HCT116 (cell line): ENCODE data around the gene PDE6A. TPM values are rescaled to one million over a fixed set of nuclear protein-coding genes. Genes with fewer than 3 reads are reported as not detected.

Experiments used
- ATAC-seq: fragments of 200-7000 bp; cut with Tn5 transposase; 2 replicates; pipeline ENCODE4 v1.9.1; 2020; ENCODE audit warnings: mild to moderate bottlenecking, moderate library complexity
- BruUV-seq: library from RNA; stranded (reverse); fragments of 400-500 nt; replicated peaks from 2 replicates; lab custom pipeline; 2021; lab: Mats Ljungman, UMichigan
- CTCF ChIA-PET: fragments of 300-600 bp; sonication (Branson Sonifier 250); formaldehyde crosslinking; loops from one replicate; lab custom pipeline; 2021; ENCODE audit warnings: antibody characterized with exemption; lab: Charles Lee
- POLR2A ChIA-PET: fragments of 300-600, 350-600 bp; sonication (Branson Sonifier 250); formaldehyde crosslinking; loops from one replicate; lab custom pipeline; 2021; ENCODE audit warnings: antibody characterized with exemption; lab: Charles Lee
- RAD21 ChIA-PET, 2 experiments: fragments of 300-600 bp; sonication (Branson Sonifier 250); formaldehyde crosslinking; loops; one replicate each; lab custom pipeline; 2023; ENCODE audit warnings: low total read pairs in 2 of 2; ENCODE audit not compliant: uncharacterized antibody in 2 of 2, unreplicated experiment in 2 of 2, low non-redundant PET in 1 of 2; lab: Charles Lee
- DNase-seq: peaks from one replicate; pipeline ENCODE4 v3.0.0-alpha.2; 2010; ENCODE audit warnings: low read depth, low spot score
- H2AFZ ChIP-seq: fragments of 200-600 bp; shearing (Covaris generic), sonication (generic); 2 replicates; pipeline ENCODE4 v1.6.1; 2017; ENCODE audit warnings: low read depth, mixed run types, mixed read lengths, antibody characterized with exemption, low read length; ENCODE audit not compliant: poor library complexity, severe bottlenecking
- H3K27ac ChIP-seq: 2 replicates; pipeline ENCODE4 v1.5.1; 2012; ENCODE audit warnings: low read depth, low read length
- H3K27me3 ChIP-seq: fragments of 200-600 bp; sonication (generic); 2 replicates; pipeline ENCODE4 v1.6.1; 2016; ENCODE audit warnings: mixed run types, low read length, mixed read lengths; ENCODE audit not compliant: insufficient read depth
- H3K36me3 ChIP-seq, 2 experiments: fragments of 200-500 bp in 1 of 2; fragments of 200-600 bp in 1 of 2; sonication (Bioruptor generic) in 1 of 2; sonication (generic) in 1 of 2; 2 replicates each; pipeline versions ENCODE4 v1.5.1 to v1.6.1; 2014 to 2016; ENCODE audit warnings: low read length in 2 of 2, inconsistent platforms in 1 of 2, mixed read lengths in 1 of 2, mixed run types in 1 of 2; ENCODE audit not compliant: insufficient read depth in 2 of 2, control insufficient read depth in 1 of 2
- H3K4me1 ChIP-seq, 2 experiments: fragments of 200-600 bp in 1 of 2; sonication (generic) in 1 of 2; 2 replicates each; pipeline versions ENCODE4 v1.5.1 to v1.6.1; 2012 to 2017; ENCODE audit warnings: low read length in 2 of 2, inconsistent platforms in 1 of 2, mild to moderate bottlenecking in 1 of 2, mixed read lengths in 1 of 2, mixed run types in 1 of 2, moderate library complexity in 1 of 2; ENCODE audit not compliant: insufficient read depth in 2 of 2, control insufficient read depth in 1 of 2
- H3K4me2 ChIP-seq: fragments of 200-600 bp; sonication (generic); 2 replicates; pipeline ENCODE4 v1.6.1; 2017; ENCODE audit warnings: mixed run types, low read length, mixed read lengths
- H3K4me3 ChIP-seq, 2 experiments: fragments of 200-600 bp in 1 of 2; sonication (generic) in 1 of 2; replicated peaks in 1 of 2; 2 replicates each; pipeline ENCODE4 v1.5.1; 2011 to 2016; ENCODE audit warnings: low read length in 2 of 2, control low read depth in 1 of 2, low read depth in 1 of 2, mild to moderate bottlenecking in 1 of 2, mixed read lengths in 1 of 2, mixed run types in 1 of 2
- H3K79me2 ChIP-seq: fragments of 200-600 bp; sonication (generic); 2 replicates; pipeline ENCODE4 v1.6.1; 2017; ENCODE audit warnings: mild to moderate bottlenecking, mixed run types, low read length, moderate library complexity, mixed read lengths; ENCODE audit not compliant: insufficient read depth
- H3K9ac ChIP-seq: fragments of 200-600 bp; sonication (generic); 2 replicates; pipeline ENCODE4 v1.6.1; 2016; ENCODE audit warnings: low read length, mixed read lengths
- H3K9me2 ChIP-seq: fragments of 200-600 bp; sonication (generic), shearing (Covaris generic); 2 replicates; pipeline ENCODE4 v1.6.1; 2017; ENCODE audit warnings: mixed run types, mild to moderate bottlenecking, moderate library complexity; ENCODE audit not compliant: insufficient read depth
- H3K9me3 ChIP-seq, 2 experiments: fragments of 200-500 bp in 1 of 2; fragments of 200-600 bp in 1 of 2; sonication (Bioruptor generic) in 1 of 2; sonication (generic) in 1 of 2; 2 replicates each; pipeline ENCODE4 v1.6.1; 2014 to 2017; ENCODE audit warnings: low read length in 2 of 2, mixed read lengths in 2 of 2, inconsistent platforms in 1 of 2, low read depth in 1 of 2, mild to moderate bottlenecking in 1 of 2, mixed run types in 1 of 2, moderate library complexity in 1 of 2; ENCODE audit not compliant: control insufficient read depth in 1 of 2, insufficient read depth in 1 of 2
- H4K20me1 ChIP-seq: fragments of 200-600 bp; sonication (generic), shearing (Covaris generic); 2 replicates; pipeline ENCODE4 v1.6.1; 2017; ENCODE audit warnings: mixed run types, mild to moderate bottlenecking, moderate library complexity; ENCODE audit not compliant: insufficient read depth
- CBX3 ChIP-seq: IDR thresholded peaks from 2 replicates; pipeline ENCODE4 v1.6.1; 2012; ENCODE audit warnings: low read depth
- CEBPB ChIP-seq: IDR thresholded peaks from 2 replicates; pipeline ENCODE4 v1.6.1; 2012; ENCODE audit warnings: low read depth
- EGR1 ChIP-seq: IDR thresholded peaks from 2 replicates; pipeline ENCODE4 v1.6.1; 2012; ENCODE audit warnings: low read depth
- EZH2 ChIP-seq: fragments of 200-600 bp; sonication (generic); IDR thresholded peaks from 2 replicates; pipeline ENCODE4 v1.6.1; 2017; ENCODE audit warnings: antibody characterized with exemption, mixed run types
- EZH2phosphoT487 ChIP-seq: fragments of 200-600 bp; IDR thresholded peaks from 2 replicates; pipeline ENCODE4 v1.6.1; 2018; ENCODE audit warnings: antibody characterized with exemption, borderline replicate concordance
- JUND ChIP-seq: IDR thresholded peaks from 2 replicates; pipeline ENCODE4 v1.6.1; 2012
- POLR2A ChIP-seq: IDR thresholded peaks from 2 replicates; pipeline ENCODE4 v1.7.0; 2011; ENCODE audit warnings: borderline replicate concordance; ENCODE audit not compliant: insufficient read depth, insufficient read length; ENCODE audit errors: extremely low read depth
- POLR2AphosphoS5 ChIP-seq: IDR thresholded peaks from 2 replicates; pipeline ENCODE4 v1.6.1; 2011; ENCODE audit warnings: mild to moderate bottlenecking, low read depth, low read length, moderate library complexity
- RAD21 ChIP-seq: IDR thresholded peaks from 2 replicates; pipeline ENCODE4 v1.6.1; 2012; ENCODE audit warnings: low read depth, mild to moderate bottlenecking
- SIN3A ChIP-seq: IDR thresholded peaks from 2 replicates; pipeline ENCODE4 v1.6.1; 2012; ENCODE audit warnings: low read depth
- SP1 ChIP-seq: IDR thresholded peaks from 2 replicates; pipeline ENCODE4 v1.6.1; 2012; ENCODE audit warnings: low read depth
- SRF ChIP-seq: IDR thresholded peaks from 2 replicates; pipeline ENCODE4 v1.6.1; 2012; ENCODE audit warnings: low read depth
- YY1 ChIP-seq: IDR thresholded peaks from 2 replicates; pipeline ENCODE4 v1.6.1; 2011; ENCODE audit warnings: low read length, low read depth, moderate library complexity, mild to moderate bottlenecking; ENCODE audit not compliant: insufficient replicate concordance; ENCODE audit errors: extremely low read depth
- ZFX ChIP-seq: fragments of 450-650 bp; IDR thresholded peaks from 2 replicates; pipeline ENCODE4 v1.6.1; 2017
- ZNF274 ChIP-seq: fragments of 200-500 bp; sonication (Bioruptor generic); IDR thresholded peaks from 2 replicates; pipeline ENCODE4 v1.6.1; 2014; ENCODE audit warnings: mild to moderate bottlenecking, low read depth, low read length, inconsistent platforms
- intact Hi-C: fragments of 100-400 bp; cut with micrococcal nuclease; formaldehyde crosslinking; loops from 2 replicates; pipeline ENCODE4 v1.10.0; 2022
- total RNA-seq: library from RNA; stranded (reverse); gene quantifications from one replicate; pipeline ENCODE4 v1.2.1, GENCODE V29; 2021; ENCODE audit not compliant: unreplicated experiment
- TF ChIP-seq, protein P1 (sequence below), 3 experiments: fragments of 200-600 bp in 1 of 3; sonication (generic) in 1 of 3; IDR thresholded peaks in 2 of 3; conservative IDR thresholded peaks in 1 of 3; 2 replicates each; pipeline ENCODE4 v1.5.1; 2012 to 2017; ENCODE audit warnings: low read depth in 2 of 3, low read length in 2 of 3, antibody characterized with exemption in 1 of 3, borderline replicate concordance in 1 of 3, control low read depth in 1 of 3, mild to moderate bottlenecking in 1 of 3, mixed read lengths in 1 of 3, mixed run types in 1 of 3, moderate library complexity in 1 of 3; ENCODE audit not compliant: insufficient read depth in 1 of 3
- TF ChIP-seq, protein P2 (sequence below): IDR thresholded peaks from 2 replicates; pipeline ENCODE4 v1.6.1; 2012
- TF ChIP-seq, protein P3 (sequence below): IDR thresholded peaks from 2 replicates; pipeline ENCODE4 v1.6.1; 2012; ENCODE audit warnings: low read depth
- TF ChIP-seq, protein P4 (sequence below): IDR thresholded peaks from 2 replicates; pipeline ENCODE4 v1.6.1; 2012

Gene PDE6A
- total RNA-seq, 1 experiment from 2014 or later, result not detected

DNA sequence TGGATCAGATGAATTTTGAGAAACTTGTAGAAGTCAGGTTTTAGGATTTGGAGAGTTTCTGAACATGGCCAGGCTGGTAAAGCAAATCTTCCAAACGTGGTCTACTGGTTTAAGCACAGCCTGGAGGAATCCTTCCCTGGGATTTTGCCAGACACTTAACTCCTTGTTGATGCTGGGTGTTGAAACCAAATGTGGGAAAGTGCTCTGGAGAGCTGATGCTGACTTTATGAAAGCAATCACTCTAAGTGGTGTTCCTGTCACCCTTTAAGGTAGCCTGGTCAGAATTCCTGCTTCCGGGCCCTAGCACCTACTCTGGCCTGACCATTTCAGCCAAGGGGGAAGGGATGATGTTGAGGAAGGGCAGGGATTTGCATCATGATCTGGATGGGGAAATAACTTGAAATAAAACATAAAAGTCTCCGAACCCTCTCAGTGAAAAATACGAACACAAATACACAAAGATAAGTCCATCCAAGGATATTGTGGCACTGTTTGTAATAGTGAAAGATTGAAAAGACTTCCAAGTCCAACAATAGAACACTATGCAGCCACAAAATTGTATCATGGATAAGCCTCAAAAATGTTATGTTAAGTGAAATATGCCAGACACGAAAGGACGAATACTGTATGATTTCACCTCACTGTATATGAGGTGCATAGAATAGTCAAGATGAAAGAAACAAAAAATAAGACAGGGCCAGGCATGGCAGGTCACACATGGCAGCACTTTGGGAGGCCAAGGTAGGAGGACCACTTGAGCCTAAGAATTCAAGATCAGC, 57.7 kb downstream of the PDE6A start (continued):
- TF ChIP-seq YY1 (no peak), CEBPB (no peak), JUND (no peak)
- TF ChIP-seq, protein P1, sequence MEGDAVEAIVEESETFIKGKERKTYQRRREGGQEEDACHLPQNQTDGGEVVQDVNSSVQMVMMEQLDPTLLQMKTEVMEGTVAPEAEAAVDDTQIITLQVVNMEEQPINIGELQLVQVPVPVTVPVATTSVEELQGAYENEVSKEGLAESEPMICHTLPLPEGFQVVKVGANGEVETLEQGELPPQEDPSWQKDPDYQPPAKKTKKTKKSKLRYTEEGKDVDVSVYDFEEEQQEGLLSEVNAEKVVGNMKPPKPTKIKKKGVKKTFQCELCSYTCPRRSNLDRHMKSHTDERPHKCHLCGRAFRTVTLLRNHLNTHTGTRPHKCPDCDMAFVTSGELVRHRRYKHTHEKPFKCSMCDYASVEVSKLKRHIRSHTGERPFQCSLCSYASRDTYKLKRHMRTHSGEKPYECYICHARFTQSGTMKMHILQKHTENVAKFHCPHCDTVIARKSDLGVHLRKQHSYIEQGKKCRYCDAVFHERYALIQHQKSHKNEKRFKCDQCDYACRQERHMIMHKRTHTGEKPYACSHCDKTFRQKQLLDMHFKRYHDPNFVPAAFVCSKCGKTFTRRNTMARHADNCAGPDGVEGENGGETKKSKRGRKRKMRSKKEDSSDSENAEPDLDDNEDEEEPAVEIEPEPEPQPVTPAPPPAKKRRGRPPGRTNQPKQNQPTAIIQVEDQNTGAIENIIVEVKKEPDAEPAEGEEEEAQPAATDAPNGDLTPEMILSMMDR (IDR thresholded peaks at IDR 0.05 in 2 of 3, conservative IDR thresholded peaks at IDR 0.05 in 1 of 3; ENCODE audit: borderline replicate concordance in 1 of 3, insufficient read depth in 1 of 3, low read depth in 2 of 3, low read length in 2 of 3), result no peak

DNA sequence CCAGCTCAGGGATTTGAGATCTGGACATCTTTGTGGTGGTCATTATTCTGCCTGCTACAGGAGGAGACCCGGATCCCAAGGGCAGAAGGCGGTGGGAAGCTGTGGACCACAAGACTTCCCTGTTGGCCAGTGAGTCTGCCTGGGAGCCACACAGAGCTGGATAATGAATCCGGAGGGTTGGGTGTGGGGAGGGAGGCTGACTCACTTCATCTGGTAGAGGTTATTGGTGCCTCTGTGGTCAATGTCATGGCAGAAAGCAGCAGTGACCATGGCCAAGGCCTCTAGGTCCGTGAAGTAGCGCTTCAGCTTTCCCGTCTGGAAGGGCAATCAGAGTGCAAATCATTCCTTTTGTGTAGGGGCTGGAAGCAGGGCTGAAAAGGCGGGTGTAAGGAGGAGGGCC, 58.5 kb downstream of the PDE6A start:
- H3K9me2 ChIP-seq, result no peaks in the 10 kb centered on the region
- ChIA-PET CTCF (no interaction called here), POLR2A (no interaction called here), RAD21 (no interaction called here)
- no peak for TF ChIP-seq ZFX
- no peak for TF ChIP-seq POLR2A
- TF ChIP-seq EZH2, result no peak
- TF ChIP-seq, protein P2, sequence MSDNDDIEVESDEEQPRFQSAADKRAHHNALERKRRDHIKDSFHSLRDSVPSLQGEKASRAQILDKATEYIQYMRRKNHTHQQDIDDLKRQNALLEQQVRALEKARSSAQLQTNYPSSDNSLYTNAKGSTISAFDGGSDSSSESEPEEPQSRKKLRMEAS, result no peak
- TF ChIP-seq POLR2AphosphoS5, result no peak
- no peak for TF ChIP-seq EZH2phosphoT487
- TF ChIP-seq, protein P3, sequence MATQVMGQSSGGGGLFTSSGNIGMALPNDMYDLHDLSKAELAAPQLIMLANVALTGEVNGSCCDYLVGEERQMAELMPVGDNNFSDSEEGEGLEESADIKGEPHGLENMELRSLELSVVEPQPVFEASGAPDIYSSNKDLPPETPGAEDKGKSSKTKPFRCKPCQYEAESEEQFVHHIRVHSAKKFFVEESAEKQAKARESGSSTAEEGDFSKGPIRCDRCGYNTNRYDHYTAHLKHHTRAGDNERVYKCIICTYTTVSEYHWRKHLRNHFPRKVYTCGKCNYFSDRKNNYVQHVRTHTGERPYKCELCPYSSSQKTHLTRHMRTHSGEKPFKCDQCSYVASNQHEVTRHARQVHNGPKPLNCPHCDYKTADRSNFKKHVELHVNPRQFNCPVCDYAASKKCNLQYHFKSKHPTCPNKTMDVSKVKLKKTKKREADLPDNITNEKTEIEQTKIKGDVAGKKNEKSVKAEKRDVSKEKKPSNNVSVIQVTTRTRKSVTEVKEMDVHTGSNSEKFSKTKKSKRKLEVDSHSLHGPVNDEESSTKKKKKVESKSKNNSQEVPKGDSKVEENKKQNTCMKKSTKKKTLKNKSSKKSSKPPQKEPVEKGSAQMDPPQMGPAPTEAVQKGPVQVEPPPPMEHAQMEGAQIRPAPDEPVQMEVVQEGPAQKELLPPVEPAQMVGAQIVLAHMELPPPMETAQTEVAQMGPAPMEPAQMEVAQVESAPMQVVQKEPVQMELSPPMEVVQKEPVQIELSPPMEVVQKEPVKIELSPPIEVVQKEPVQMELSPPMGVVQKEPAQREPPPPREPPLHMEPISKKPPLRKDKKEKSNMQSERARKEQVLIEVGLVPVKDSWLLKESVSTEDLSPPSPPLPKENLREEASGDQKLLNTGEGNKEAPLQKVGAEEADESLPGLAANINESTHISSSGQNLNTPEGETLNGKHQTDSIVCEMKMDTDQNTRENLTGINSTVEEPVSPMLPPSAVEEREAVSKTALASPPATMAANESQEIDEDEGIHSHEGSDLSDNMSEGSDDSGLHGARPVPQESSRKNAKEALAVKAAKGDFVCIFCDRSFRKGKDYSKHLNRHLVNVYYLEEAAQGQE, result no peak
- TF ChIP-seq CEBPB, result no peak
- no peak for TF ChIP-seq SIN3A
- no peak for TF ChIP-seq ZNF274
- no peak for TF ChIP-seq SP1
- TF ChIP-seq, protein P4, sequence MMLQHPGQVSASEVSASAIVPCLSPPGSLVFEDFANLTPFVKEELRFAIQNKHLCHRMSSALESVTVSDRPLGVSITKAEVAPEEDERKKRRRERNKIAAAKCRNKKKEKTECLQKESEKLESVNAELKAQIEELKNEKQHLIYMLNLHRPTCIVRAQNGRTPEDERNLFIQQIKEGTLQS, result no peak
- TF ChIP-seq CBX3, result no peak
- TF ChIP-seq SRF, result no peak
- TF ChIP-seq JUND, result no peak
- TF ChIP-seq RAD21, result no peak
- TF ChIP-seq EGR1, result no peak
- no TSS peak for BruUV-seq
- H3K79me2 ChIP-seq, result no peaks in the 10 kb centered on the region
- H3K27me3 ChIP-seq, result no peaks in the 10 kb centered on the region
- H3K4me2 ChIP-seq, result no peak overlapping the region
- H4K20me1 ChIP-seq, result no peaks in the 10 kb centered on the region
- H3K4me3 ChIP-seq, result no peak overlapping the region
- H3K9me3 ChIP-seq, result no peaks in the 10 kb centered on the region
- DNase-seq, result no peak
- peaks cover 8 to 17% of the 10 kb centered on the region in 2 experiments for H3K4me1 ChIP-seq
- H3K36me3 ChIP-seq, result no peaks in the 10 kb centered on the region
- H2AFZ ChIP-seq, result no peak overlapping the region
- H3K27ac ChIP-seq, result no peak overlapping the region
- no peak overlapping the region for H3K9ac ChIP-seq
- intact Hi-C loops, result no loop called here
- ATAC-seq, result no peak
